Femur (tissue), 1 donor: ENCODE data around the gene POP4.
A peak's percentile ranks its signal among the peaks of the same experiment; 100 is the strongest.

Experiments
- DNase-seq: peaks from one replicate; pipeline ENCODE4 v3.0.0-alpha.2; 2017

The POP4 gene

DNA sequence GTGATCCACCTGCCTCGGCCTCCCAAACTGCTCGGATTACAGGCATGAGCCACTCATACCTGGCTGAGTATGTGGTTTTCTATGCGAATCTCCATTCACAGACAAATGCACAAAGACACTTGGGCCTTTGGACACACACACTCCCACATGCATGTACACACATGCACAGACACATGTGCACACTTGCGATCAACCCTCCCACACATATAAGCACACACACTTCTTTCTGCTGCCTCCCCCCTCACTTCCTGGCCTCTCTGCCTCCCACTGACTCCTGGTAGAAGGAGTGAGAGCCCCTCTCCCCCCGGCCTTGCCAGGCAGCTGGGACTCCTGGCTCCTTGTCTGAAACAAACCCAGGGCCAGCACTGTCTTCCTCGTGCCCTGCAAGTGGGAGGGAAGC lies 29.9 kb downstream of the POP4 start:
- no peak for DNase-seq

DNA sequence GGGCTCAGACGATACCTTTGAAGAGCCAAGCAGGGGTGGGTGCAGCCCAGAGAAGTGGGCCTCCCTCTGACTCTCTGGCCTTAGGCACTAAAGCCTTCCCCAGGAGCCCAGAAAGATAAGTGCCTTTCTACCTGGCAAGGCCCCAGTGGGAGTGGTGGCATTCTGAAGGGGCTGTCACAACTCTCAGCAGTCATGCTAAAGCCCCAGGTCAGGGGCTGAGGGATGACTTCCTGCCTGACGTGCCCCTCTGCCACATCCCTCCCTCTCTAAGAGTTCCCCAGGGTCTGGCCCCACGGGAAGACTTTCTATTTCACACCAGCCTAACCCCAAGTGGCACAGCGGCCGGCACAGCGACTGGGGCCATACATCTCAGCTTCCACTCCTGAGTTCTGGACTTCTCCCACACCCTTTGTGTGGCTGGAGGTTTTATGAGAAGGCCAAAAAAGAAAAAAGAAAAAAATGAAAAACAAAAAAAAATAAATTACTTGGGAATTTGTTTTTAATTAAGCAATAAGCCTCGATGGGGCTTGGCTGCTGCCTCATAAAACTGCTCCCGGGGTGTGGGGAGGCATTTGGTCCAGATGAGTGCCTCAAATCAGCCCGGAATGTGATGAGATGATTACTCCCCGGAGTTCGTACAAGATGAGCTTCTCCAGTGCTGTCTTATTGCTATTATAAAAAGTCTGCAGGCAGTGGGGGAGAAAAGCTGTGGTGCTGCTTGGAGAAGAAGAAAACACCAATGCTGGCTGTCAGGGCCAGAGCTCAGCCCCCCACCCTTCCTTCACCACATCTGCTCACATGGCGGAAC lies 30.7 kb downstream of the POP4 start:
- no peak for DNase-seq

DNA sequence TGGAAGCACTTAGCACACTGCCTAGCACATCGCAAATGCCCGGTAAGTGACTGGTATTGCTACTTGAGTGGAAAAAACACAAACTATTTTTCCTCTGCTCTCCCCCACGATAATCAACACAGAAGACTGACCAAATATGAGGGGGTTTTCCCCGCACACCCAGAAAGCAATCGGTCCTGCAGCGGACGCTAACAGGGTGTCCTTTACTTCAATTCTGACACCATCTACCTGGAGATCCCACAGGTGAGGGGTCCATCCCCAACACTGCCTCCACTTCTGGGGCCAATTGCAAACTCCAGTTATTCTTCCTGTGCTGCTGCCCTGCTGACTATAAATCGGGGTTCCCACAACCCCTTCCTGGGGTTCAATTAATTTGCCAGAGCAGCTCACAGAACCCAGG lies 33.0 kb downstream of the POP4 start:
- no peak for DNase-seq

DNA sequence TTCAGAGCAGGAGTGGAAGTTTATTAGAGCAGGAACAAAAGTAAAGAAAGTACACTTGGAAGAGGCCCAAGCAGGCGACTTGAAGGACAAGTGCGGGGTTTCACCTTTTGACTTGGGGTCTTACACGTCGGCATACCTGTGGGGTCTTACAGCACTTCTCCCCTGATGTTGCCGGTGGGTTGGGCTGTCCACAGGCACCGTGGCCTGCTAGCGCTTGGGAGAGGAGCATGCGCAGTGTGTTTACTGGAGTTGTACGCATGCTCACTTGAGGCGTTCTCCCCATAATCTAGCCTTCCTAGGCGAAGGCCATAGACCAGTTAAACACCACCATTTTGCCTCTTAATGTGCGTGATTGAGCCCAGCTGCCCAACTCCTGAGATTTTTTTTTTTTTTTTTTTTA lies 34.1 kb downstream of the POP4 start:
- no peak for DNase-seq

DNA sequence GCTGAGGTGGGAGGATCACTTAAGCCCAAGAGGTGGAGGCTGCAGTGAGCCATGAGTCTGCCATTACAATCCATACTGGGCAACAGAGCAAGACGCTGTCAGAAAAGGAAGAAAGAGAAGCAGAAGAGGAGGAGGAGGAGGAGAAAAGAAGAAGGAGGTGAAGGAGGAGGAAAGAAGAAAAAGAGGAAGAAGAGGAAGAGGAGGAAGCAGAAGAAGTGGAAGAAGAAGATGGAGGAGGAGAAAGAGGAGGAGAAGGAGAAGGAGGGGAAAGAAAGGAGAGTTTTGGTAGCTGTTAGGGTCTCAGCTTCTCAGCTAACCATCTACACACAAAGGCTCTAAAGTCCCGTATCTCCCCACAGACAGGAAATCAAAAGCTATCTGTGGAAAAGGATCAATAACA lies 35.5 kb downstream of the POP4 start:
- DNase-seq, result no peak

DNA sequence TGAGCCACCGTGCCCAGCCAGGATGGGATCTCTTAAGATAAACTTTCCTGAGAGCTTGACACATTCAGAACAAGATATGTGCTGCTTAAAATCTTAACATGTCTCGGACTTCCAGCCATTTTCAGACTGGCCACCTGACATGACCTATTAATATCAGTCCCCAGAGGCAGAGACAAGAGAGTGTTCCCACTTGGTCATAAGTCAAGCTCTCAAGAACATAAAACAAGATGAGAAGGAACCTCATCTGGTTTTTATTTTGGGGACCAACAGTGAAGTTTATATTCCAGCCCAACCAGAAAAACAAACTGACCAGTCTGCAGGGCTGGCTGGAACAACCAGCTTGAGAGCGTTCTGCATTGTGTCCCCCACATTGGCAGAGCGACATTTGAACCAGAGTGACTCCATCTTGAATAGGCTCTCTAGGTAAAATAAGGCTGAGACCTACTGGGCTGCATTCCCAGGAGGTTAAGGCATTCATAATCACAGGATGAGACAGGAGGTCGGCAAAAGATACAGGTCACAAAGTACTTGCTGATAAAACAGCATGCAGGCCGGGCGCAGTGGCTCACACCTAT lies 37.4 kb downstream of the POP4 start:
- no peak for DNase-seq

DNA sequence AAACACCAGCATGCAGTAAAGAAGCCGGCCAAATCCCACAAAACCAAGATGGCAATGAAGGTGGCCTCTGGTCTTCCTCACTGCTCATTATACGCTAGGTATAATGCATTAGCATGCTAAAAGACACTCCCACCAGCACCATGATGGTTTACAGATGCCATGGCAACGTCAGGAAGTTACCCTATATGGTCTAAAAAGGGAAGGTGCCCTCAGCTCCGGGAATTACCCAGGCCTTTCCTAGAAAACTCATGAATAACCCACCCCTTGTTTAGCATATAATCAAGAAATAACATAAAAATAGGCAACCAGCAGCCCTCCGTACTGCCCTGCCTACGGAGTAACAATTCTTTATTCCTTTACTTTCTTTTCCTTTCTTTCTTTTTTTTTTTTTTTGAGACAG lies 38.1 kb downstream of the POP4 start:
- DNase-seq, result no peak

DNA sequence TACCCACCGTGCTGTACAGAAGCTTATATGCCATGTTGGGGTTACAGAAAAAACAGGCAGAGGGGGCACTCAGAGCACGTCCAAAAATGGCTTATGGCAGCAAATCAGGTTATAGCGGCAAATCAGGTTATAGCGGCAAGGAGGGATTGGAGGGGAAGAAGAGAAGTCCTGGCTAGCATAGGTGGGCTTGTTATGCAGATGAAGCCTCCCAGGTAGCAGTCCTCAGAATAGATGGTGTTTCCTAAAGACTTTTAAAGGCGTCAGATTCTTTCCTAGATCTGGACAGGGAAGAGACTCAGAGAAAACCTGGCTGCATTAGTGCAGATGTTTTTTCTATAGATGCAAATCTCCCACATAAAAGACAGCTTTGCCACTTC lies 39.4 kb downstream of the POP4 start:
- no peak for DNase-seq

DNA sequence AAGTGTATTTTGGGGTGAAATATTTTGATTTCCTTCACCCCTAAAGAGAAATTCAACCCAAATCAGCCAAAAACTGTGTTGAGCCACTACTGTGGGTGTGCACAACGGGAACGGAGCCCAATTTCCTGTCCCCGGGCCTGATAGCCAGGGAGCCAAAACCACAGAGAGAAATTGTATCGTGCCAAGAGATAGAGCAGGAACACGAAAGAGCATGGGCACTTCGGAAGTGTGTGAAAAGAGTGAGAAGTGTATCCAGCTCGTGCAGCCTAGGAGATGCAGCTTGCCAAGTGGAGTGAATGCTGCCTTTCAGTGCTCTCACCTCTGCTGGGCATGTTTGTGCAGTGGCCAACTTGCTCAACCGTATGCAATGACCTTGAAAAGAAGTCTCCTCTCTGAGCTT lies 39.8 kb downstream of the POP4 start:
- no peak for DNase-seq

DNA sequence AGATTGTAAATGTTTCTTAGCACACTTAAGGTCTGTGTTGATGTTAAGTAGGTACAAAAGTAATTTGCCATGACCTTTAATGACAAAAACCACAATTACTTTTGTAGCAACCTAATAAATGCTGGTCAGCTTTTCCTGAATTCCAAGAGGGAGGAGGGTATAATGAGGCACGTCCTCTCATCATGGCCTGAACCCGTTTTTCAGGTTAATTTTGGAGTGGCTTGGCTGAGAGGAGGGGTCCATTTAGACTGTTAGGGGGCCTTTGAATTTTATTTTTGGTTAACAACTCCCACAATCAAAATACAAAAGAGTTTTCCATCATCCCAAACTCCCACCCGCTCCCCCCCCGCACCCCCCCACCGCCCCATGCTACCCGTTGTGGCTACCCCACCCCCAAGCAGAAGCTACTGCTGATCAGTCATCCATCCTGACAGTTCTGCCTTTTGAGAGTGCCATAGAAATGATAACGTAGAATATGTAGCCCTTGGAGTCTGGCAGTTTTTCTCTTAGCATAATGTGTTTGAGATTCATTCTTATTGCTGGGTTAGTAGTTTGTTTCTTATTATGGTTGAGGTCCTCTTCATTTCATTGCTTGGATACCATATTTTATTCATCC lies 44.8 kb downstream of the POP4 start:
- no peak for DNase-seq

DNA sequence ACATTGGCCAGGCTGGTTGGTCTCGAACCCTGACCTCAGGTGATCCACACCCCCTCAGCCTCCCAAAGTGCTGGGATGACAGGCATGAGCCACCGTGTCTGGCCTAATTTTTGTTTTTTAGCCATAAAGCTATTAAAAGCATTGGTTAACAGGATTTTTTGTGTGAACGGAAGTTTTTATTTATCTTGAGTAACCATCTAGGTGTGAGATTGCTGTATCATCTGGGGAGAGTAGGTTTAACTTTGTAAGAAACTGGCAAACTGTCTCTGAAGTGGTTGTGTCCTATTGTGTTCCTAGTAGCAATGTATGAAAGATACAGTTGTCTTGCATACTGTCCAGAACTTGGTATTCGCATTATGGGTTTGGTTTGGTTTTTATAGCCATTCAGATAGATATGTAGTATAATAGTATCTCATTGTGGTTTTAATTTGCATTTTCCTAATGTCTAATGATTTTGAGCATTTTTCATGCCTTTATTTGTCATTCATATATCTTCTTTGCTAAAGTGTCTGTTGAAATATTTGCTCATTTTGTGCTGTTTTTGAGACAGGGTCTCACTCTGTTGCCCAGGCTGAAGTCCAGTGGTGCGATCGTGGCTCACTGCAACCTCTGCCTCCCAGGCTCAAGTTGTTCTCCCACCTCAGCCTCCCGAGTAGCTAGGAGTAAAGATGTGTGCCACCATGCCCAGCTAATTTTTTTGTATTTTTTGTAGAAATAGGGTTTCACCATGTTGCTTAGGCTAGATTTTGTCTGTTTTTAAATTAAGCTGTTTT lies 45.7 kb downstream of the POP4 start:
- no peak for DNase-seq

DNA sequence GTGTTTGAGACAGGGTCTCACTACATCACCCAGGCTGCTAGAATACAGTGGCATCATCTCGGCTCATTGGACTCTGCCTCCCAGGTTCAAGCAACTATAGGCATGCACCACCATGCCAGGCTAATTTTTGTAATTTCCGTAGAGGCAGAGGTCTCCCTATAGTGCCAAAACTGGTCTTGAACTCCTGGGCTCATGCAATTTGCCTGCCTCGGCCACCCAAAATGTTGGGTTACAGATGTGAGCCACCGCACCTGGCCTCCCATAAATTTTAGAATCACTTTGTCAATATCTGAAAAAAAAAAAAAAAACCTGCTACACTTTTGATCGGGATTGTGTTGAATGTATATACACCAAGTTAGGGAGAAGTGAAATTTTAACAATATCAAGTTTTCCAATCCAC lies 47.3 kb downstream of the POP4 start:
- DNase-seq, result no peak

DNA sequence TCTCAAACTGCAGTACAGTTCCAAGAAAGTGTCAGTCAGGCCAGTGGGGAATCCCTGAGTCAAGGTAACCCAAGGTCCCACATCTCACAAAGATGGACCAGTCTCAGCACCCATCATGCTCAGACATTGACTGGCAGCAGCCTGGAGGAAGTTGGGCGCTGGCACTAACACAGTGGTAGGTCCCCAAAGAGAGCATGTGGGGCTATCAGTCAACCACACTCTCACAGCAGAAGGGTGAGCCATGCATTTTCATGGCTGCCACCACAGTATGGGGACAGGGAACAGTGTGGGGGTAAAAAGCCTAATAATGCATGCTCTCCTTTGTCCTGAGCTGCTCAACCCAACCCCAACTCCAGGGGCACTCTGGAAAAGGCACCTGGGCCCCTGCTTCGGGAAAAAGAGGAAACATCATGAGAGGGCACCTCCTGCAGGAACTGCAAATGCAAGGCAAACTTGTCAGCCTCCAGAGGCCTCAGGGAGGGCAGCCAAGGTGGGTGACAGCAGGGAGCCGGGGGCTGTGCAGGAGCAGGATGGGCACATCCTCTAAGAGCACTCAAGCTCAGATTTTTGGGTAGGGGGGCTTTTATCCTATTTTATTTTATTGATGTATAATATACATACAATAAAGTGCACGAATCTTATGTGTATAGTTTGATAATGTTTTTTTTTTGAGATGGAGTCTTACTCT lies 49.7 kb downstream of the POP4 start:
- DNase-seq, result no peak

DNA sequence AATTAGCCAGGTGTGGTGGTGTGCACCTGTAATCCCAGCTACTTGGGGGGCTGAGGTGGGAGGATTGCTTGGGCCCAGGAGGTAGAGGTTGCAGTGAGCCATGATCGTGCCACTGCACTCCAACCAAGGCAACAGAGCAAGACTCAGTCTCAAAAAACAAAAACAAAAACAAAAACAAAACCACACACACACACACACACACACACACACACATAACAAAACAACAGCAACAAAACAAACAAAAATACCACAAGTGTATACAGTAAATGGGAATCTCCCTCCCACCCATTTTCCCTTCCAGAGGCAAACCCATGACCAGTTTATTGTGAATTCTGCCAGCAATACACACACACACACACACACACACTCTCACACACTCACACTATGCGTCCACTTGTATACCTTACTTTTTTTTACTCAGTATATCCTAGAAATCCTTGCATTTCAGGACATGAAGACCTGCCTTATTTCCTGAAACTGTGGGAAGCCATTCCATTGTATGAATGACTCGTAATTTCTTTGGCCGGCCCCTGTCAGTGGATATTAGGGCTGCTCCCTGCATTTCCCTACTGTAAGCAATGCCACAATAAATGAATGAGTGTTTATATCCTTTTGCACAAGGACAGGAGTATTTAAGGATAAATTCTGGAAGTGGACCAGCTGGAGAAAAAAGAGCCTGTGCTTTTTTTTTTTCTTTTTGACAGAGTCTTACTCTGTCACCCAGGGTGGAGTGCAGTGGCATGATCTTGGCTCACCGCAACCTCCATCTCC lies 52.3 kb downstream of the POP4 start:
- DNase-seq, result no peak

DNA sequence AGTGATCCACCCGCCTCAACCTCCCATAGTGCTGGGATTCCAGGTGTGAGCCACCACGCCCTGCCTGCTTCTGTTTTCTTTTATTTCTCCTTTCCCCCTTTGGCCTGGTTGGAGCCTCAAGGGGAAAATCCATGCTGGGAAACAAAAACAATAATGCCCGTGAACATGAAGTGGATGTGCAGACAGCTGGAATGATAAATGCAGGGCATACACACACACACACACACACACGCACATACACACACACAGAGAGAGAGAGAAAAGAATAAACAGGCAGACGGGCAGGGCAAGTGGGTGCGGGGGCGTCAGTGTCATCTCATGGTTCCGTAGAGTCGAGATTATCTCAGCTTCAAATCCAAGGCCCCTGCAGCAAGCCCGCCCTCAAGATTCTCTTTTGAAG lies 54.8 kb downstream of the POP4 start:
- no peak for DNase-seq

DNA sequence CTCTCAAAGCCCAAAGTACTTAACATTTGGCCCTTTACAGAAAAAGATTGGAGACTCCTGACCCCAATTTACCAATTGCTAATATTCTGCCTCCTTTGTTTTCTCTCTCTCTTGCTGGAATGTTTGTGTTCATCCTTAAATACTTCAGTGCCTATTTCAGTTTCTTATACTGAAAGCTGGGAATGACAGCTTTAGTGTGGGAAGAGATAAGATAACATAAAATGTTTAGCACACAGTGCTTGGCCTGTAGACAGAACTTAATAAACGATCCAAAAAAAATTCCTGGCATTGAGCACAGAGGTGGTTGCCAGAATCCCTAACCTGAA lies 56.2 kb downstream of the POP4 start:
- no peak for DNase-seq

DNA sequence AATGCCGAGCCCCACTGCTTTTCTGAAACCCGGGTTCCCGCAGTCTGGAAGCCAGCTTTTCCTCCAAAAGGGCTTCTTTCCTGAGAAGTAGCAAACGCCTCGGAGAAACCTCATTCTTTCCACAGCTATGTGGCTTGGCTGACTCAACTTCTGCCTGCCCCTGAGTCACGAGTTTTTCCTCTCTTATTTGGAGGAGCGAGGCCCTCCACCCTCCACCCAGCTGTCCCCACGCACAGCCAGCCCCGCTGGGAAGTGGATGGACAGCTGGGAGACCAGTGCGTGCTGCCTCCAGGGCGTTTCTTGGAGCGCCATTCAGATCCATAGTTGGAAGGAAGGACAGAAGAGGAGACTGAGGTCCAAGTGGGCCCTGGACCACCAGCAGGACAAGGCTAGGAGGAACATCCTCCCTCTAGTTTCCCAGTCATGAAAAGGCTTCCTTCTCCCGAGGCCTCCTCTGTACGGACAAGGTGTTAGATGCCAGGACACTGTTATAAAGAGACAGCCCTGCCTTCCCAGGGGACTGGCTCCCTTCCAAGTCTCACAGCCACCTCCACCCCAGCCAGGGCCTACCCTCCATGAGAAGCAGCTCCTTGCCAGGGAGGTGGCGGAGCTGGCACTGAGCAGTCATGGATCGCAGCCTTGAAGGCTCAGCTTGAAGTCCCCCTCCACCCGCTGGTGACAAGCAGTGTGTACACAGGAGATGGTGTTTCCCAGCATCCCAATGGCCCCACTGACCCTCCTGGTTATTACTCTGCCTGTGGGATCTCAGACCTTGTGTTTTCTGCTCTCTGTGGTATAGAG lies 56.7 kb downstream of the POP4 start:
- DNase-seq, result peak; percentile 86

DNA sequence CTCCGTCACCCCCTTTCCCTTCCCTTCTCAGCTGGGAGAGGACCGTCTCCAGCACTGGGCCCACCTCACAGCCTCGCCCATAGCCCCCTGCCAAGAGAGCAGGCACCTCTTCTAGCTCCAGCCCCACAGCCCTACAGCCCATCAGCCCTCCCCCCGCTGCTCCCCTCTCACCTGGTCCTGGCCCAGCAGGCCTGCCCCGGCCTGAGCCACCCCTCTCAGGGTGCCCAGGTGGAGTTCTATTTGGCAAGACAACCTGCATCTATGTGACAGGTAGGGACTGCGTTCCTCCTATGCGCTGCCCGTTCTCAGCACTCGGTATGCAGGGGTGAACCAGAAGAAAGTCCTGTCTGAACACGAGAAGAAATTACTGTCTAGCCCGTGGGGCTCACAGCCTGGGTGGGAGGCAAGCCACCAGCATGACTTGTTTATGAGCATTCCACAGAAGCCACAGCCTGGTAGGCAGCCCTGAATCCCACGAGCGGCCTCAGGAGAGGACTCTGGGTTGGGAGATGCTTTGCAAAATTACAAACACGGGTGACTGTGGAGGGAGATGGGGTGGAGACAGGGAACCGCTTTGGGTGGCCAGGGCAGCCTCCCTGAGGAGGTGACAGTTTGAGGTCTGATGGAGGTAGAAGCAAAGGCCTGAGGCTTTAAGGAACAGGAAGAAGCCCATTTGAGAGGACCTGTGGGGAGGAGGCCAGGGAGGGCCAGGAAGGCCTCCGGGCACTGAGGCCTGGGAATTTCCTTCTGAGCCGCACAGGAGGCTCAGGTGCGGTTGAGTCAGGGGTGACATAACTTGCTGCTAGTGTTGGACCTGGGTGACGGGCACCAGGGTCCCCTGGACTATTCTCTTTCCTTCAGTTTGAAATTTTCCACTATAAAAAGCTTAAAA lies 58.0 kb downstream of the POP4 start:
- DNase-seq, result no peak

DNA sequence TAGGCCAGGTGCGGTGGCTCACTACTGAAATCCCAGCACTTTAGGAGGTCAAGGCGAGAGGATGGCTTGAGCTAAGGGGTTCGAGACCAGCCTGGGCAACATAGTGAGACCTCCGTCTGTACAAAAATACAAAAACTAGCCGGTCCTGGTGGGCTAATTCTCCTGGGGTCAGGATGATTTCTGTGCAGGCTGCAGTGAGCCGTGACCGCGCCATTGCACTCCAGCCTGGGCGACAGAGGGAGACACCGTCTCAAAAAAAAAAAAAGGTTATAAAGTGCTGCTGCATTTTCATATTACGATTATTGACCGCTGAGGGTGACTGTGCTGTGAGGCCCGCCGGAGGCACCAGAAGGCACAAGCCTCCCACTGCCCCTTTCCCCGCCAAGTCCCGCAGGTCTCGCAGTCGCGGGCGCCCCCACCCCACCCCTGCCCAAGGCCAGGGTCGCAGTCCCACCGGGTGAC lies 58.7 kb downstream of the POP4 start:
- no peak for DNase-seq

DNA sequence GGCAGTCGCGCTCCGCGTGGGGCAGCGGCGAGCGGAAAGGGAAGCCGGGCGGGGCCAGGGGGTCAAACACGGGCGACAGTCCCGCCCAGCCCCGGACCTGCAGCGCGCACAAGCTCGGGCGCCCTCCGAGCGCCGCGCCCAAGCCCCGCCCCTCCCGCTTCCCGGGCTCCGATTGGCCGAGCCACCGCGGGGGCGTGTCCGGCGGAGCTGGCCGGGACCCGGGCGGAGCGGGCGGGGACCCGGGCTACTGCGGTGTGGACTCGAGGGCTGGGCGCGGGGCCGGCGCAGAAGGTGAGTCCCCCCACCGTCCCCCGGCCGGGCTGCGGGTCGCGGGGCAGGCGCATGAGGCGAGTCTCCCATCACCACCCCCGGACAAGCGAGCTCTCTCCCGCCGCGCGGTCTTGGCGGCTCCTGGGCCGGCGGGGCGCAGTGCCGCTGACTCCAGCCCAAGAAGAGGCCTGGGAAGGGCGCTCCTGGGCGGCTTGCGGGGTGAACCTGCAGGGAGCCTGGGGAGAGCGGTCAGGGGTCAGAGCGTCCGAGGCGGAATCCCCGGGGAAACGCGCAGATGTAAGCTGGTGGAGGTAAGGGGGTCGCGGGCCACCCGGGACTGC lies 59.2 kb downstream of the POP4 start, which contains the start of gene PLEKHF1:
Gene PLEKHF1, plus strand, starts transcription at position 247 of the 611 bp plus-strand sequence. CDS start 8,379 bp downstream, outside the sequence.
- peak; percentile 93 for DNase-seq
